ENCODE data around the gene CNOT8. TPM values are rescaled to one million over a fixed set of nuclear protein-coding genes. Genes with fewer than 3 reads are reported as not detected.
A peak's percentile ranks its signal among the peaks of the same experiment; 100 is the strongest.

The CNOT8 gene
- 75.5 TPM for total RNA-seq
- 98.2 TPM for polyA plus RNA-seq
- long read RNA-seq, donor 1, partial matches to known transcripts = 0 of 4 reads
- long read RNA-seq, donor 1, other reads (novel, unspliced or antisense) = 0 of 4 reads
- long read RNA-seq, donor 2 = 0 reads
- long read RNA-seq, donor 3, transcript CNOT8-201 (7 exons, 2,528 nt) = major isoform, 12 of 57 reads
- long read RNA-seq, donor 3, transcript CNOT8-202 (7 exons, 2,604 nt) = minor isoform, 8 of 57 reads
- long read RNA-seq, donor 3, partial matches to known transcripts = 31 of 57 reads
- long read RNA-seq, donor 3, other reads (novel, unspliced or antisense) = 0 of 57 reads
- long read RNA-seq, donor 4, transcript CNOT8-201 (7 exons, 2,528 nt) = major isoform, 9 of 11 reads
- long read RNA-seq, donor 4, partial matches to known transcripts = 0 of 11 reads
- long read RNA-seq, donor 4, other reads (novel, unspliced or antisense) = 0 of 11 reads
- long read RNA-seq, donor 5, transcript CNOT8-201 (7 exons, 2,528 nt) = major isoform, 22 of 53 reads
- long read RNA-seq, donor 5, transcript CNOT8-202 (7 exons, 2,604 nt) = minor isoform, 9 of 53 reads
- long read RNA-seq, donor 5, transcript CNOT8-210 (6 exons, 945 nt) = minor isoform, 5 of 53 reads
- long read RNA-seq, donor 5, partial matches to known transcripts = 14 of 53 reads
- long read RNA-seq, donor 5, other reads (novel, unspliced or antisense) = 0 of 53 reads
- long read RNA-seq, donor 6, transcript CNOT8-201 (7 exons, 2,528 nt) = major isoform, 10 of 14 reads
- long read RNA-seq, donor 6, partial matches to known transcripts = 0 of 14 reads
- long read RNA-seq, donor 6, other reads (novel, unspliced or antisense) = 0 of 14 reads
- long read RNA-seq, donor 7, transcript CNOT8-201 (7 exons, 2,528 nt) = major isoform, 17 of 19 reads
- long read RNA-seq, donor 7, partial matches to known transcripts = 0 of 19 reads
- long read RNA-seq, donor 7, other reads (novel, unspliced or antisense) = 0 of 19 reads
- long read RNA-seq, donor 8, transcript CNOT8-201 (7 exons, 2,528 nt) = major isoform, 6 of 11 reads
- long read RNA-seq, donor 8, partial matches to known transcripts = 0 of 11 reads
- long read RNA-seq, donor 8, other reads (novel, unspliced or antisense) = 0 of 11 reads
- long read RNA-seq, donor 9, transcript CNOT8-201 (7 exons, 2,528 nt) = major isoform, 7 of 12 reads
- long read RNA-seq, donor 9, partial matches to known transcripts = 0 of 12 reads
- long read RNA-seq, donor 9, other reads (novel, unspliced or antisense) = 0 of 12 reads
- long read RNA-seq, donor 10, transcript CNOT8-202 (7 exons, 2,604 nt) = minor isoform, 5 of 30 reads
- long read RNA-seq, donor 10, transcript CNOT8-201 (7 exons, 2,528 nt) = major isoform, 13 of 30 reads
- long read RNA-seq, donor 10, partial matches to known transcripts = 9 of 30 reads
- long read RNA-seq, donor 10, other reads (novel, unspliced or antisense) = 0 of 30 reads

DNA sequence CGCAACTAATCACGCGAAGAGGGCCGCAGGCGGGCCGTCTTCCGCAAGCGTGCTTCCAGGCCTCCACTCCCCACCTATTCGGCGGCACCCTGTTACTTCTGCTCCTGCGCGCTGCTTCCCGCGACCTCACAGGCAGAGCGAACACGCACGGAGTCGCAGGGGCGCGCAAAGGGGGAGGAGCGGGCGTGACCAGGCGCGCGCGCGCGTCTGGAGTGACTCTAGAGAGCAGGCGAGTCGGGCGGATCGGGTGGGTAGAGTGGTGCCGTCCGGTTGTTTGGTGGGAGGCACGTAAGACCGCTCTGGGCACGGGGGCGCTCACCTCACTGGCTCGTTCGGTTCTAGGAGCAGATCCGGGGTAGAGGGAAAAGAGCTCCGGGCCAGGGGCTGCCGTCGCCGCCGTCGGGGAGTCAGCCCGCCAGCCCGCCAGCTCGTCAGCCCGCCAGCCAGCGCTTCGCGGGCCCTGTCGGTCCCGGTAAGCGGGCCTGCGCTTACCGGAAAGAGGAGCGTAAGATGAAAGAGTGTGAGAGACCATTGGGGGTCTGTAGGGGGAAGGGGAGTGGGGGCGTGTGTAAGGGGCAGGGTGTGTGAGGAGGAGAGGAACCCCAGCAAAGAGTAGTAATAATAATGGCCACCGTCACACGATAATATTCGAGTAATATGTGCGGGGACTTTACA is at the start of gene CNOT8:
Gene CNOT8 (plus strand): TSS at position 331 of the 675 bp plus-strand sequence. CDS start 4,652 bp downstream, outside the sequence.
- DNase-seq (ENCODE audit: low read depth in 6 of 9, low spot score in 9 of 9) = peak in 8 of 9 donors; percentile 90 to 98 (median 96)
- Histone ChIP-seq H3K36me3 (ENCODE audit: control insufficient read depth in 2 of 2, insufficient read depth in 2 of 2, low read length in 1 of 2) (peaks cover 5 to 12% of the 10 kb centered on the region in 2 donors), H3K27ac (ENCODE audit: low read depth in 1 of 2, low read length in 1 of 2) (peak within 1 kb of the TSS; percentile 97 to 100), H3K4me1 (ENCODE audit: control insufficient read depth in 2 of 2, insufficient read depth in 2 of 2, low read length in 2 of 2) (peaks cover 9 to 22% of the 10 kb centered on the region in 2 donors), H3K9me3 (ENCODE audit: control insufficient read depth in 2 of 2, insufficient read depth in 1 of 2, low read length in 1 of 2) (no peaks in the 10 kb centered on the region), H3K27me3 (ENCODE audit: control insufficient read depth in 2 of 2, insufficient read depth in 1 of 2, low read length in 1 of 2) (no peaks in the 10 kb centered on the region), H3K4me3 (ENCODE audit: low read length in 2 of 2) (peak within 1 kb of the TSS; percentile 58 to 88)
- under 1% methylated on average over 65 of the region's 65 CpGs for WGBS

- H3K27me3 ChIP-seq (ENCODE audit: control insufficient read depth in 2 of 2, insufficient read depth in 1 of 2, low read length in 1 of 2) = no peaks in the 10 kb centered on the region
- H3K36me3 ChIP-seq (ENCODE audit: control insufficient read depth in 2 of 2, insufficient read depth in 2 of 2, low read length in 1 of 2) = peaks cover 51 to 75% of the 10 kb centered on the region in 2 donors
- 97% methylated on average over 7 of the region's 7 CpGs for WGBS
- no peak for DNase-seq (ENCODE audit: low read depth in 6 of 9, low spot score in 9 of 9)
- H3K9me3 ChIP-seq (ENCODE audit: control insufficient read depth in 2 of 2, insufficient read depth in 1 of 2, low read length in 1 of 2) = no peaks in the 10 kb centered on the region
- no peak overlapping the region for H3K27ac ChIP-seq (ENCODE audit: low read depth in 1 of 2, low read length in 1 of 2)
- no peak overlapping the region for H3K4me3 ChIP-seq (ENCODE audit: low read length in 2 of 2)
- peaks cover 6 to 12% of the 10 kb centered on the region in 2 donors for H3K4me1 ChIP-seq (ENCODE audit: control insufficient read depth in 2 of 2, insufficient read depth in 2 of 2, low read length in 2 of 2)
Observed at GRCh38 chr5:154811239-154811638, 47.2 kb upstream of the CNOT8 start.

GRCh38 chr5:154811653-154812465 is 46.6 kb upstream of the CNOT8 start:
- Histone ChIP-seq H3K9me3 (ENCODE audit: control insufficient read depth in 2 of 2, insufficient read depth in 1 of 2, low read length in 1 of 2) (no peaks in the 10 kb centered on the region), H3K4me1 (ENCODE audit: control insufficient read depth in 2 of 2, insufficient read depth in 2 of 2, low read length in 2 of 2) (peaks cover 6 to 12% of the 10 kb centered on the region in 2 donors), H3K27ac (ENCODE audit: low read depth in 1 of 2, low read length in 1 of 2) (no peak overlapping the region), H3K36me3 (ENCODE audit: control insufficient read depth in 2 of 2, insufficient read depth in 2 of 2, low read length in 1 of 2) (peaks cover 57 to 75% of the 10 kb centered on the region in 2 donors), H3K27me3 (ENCODE audit: control insufficient read depth in 2 of 2, insufficient read depth in 1 of 2, low read length in 1 of 2) (no peaks in the 10 kb centered on the region), H3K4me3 (ENCODE audit: low read length in 2 of 2) (no peak overlapping the region)
- peak; percentile 16 to 65 (median 40) for DNase-seq (ENCODE audit: low read depth in 6 of 9, low spot score in 9 of 9)
- WGBS = 65% methylated on average over 3 of the region's 3 CpGs

- no peak overlapping the region for H3K4me3 ChIP-seq (ENCODE audit: low read length in 2 of 2)
- H3K36me3 ChIP-seq (ENCODE audit: control insufficient read depth in 2 of 2, insufficient read depth in 2 of 2, low read length in 1 of 2) = peaks cover 57 to 85% of the 10 kb centered on the region in 2 donors
- WGBS = 68% methylated on average over 4 of the region's 4 CpGs
- DNase-seq (ENCODE audit: low read depth in 6 of 9, low spot score in 9 of 9) = no peak
- H3K27ac ChIP-seq (ENCODE audit: low read depth in 1 of 2, low read length in 1 of 2) = peak overlapping the region in 1 of 2 donors; percentile 26
- H3K9me3 ChIP-seq (ENCODE audit: control insufficient read depth in 2 of 2, insufficient read depth in 1 of 2, low read length in 1 of 2) = no peaks in the 10 kb centered on the region
- no peaks in the 10 kb centered on the region for H3K27me3 ChIP-seq (ENCODE audit: control insufficient read depth in 2 of 2, insufficient read depth in 1 of 2, low read length in 1 of 2)
- peaks cover 6 to 12% of the 10 kb centered on the region in 2 donors for H3K4me1 ChIP-seq (ENCODE audit: control insufficient read depth in 2 of 2, insufficient read depth in 2 of 2, low read length in 2 of 2)
Observed at GRCh38 chr5:154813158-154813557, 45.3 kb upstream of the CNOT8 start.

- peak overlapping the region in 1 of 2 donors; percentile 59 for H3K27ac ChIP-seq (ENCODE audit: low read depth in 1 of 2, low read length in 1 of 2)
- DNase-seq (ENCODE audit: low read depth in 6 of 9, low spot score in 9 of 9) = peak in 5 of 9 donors; percentile 21 to 66 (median 28)
Observed at GRCh38 chr5:154813736-154814135, 44.7 kb upstream of the CNOT8 start.

GRCh38 chr5:154815025-154815424 is 43.4 kb upstream of the CNOT8 start:
- Histone ChIP-seq H3K27ac (ENCODE audit: low read depth in 1 of 2, low read length in 1 of 2) (no peak overlapping the region), H3K4me3 (ENCODE audit: low read length in 2 of 2) (no peak overlapping the region), H3K4me1 (ENCODE audit: control insufficient read depth in 2 of 2, insufficient read depth in 2 of 2, low read length in 2 of 2) (peaks cover 6 to 12% of the 10 kb centered on the region in 2 donors), H3K36me3 (ENCODE audit: control insufficient read depth in 2 of 2, insufficient read depth in 2 of 2, low read length in 1 of 2) (peaks cover 58 to 83% of the 10 kb centered on the region in 2 donors), H3K27me3 (ENCODE audit: control insufficient read depth in 2 of 2, insufficient read depth in 1 of 2, low read length in 1 of 2) (no peaks in the 10 kb centered on the region), H3K9me3 (ENCODE audit: control insufficient read depth in 2 of 2, insufficient read depth in 1 of 2, low read length in 1 of 2) (no peaks in the 10 kb centered on the region)
- over 99% methylated on average over 11 of the region's 11 CpGs for WGBS
- no peak for DNase-seq (ENCODE audit: low read depth in 6 of 9, low spot score in 9 of 9)

More at GRCh38 chr5:154813736-154814135, 44.7 kb upstream of the CNOT8 start:
- H3K36me3 ChIP-seq (ENCODE audit: control insufficient read depth in 2 of 2, insufficient read depth in 2 of 2, low read length in 1 of 2) = peaks cover 55 to 80% of the 10 kb centered on the region in 2 donors
- H3K4me1 ChIP-seq (ENCODE audit: control insufficient read depth in 2 of 2, insufficient read depth in 2 of 2, low read length in 2 of 2) = peaks cover 6 to 12% of the 10 kb centered on the region in 2 donors
- H3K27me3 ChIP-seq (ENCODE audit: control insufficient read depth in 2 of 2, insufficient read depth in 1 of 2, low read length in 1 of 2) = no peaks in the 10 kb centered on the region
- WGBS = 26% methylated on average over 10 of the region's 10 CpGs
- H3K4me3 ChIP-seq (ENCODE audit: low read length in 2 of 2) = no peak overlapping the region
- H3K9me3 ChIP-seq (ENCODE audit: control insufficient read depth in 2 of 2, insufficient read depth in 1 of 2, low read length in 1 of 2) = no peaks in the 10 kb centered on the region

DNA sequence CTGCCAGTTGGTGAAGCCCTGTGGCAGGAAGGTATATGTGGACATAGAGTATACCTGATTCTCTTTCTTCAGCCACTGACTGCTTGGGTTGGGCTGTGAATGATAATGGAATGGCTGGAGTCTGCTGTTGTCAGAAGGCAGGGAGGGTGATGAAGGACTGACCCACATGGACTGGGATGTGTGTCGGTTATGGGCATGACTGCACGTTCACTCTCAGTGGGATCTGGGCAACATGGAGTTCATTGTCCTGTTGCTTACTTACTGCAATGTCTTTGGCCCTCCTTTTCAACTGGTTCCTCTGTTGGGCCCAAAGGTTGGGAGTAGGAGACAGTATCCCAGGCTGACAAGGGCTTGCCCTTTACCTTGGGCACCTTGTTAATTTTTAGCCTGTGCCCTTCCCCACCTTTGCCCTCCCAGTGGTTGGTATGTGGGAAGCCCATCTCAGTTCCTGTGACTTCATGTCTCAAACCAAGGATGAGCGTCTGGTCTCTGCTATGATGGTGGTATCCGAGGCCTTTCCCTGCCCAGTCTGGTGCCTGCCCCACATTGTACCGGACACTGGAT is 42.7 kb upstream of the CNOT8 start:
- WGBS = 98% methylated on average over 5 of the region's 5 CpGs

More for the DNA sequence above, 42.7 kb upstream of the CNOT8 start:
- H3K4me3 ChIP-seq (ENCODE audit: low read length in 2 of 2) = no peak overlapping the region
- DNase-seq (ENCODE audit: low read depth in 6 of 9, low spot score in 9 of 9) = no peak
- H3K36me3 ChIP-seq (ENCODE audit: control insufficient read depth in 2 of 2, insufficient read depth in 2 of 2, low read length in 1 of 2) = peaks cover 58 to 84% of the 10 kb centered on the region in 2 donors
- no peaks in the 10 kb centered on the region for H3K27me3 ChIP-seq (ENCODE audit: control insufficient read depth in 2 of 2, insufficient read depth in 1 of 2, low read length in 1 of 2)
- H3K9me3 ChIP-seq (ENCODE audit: control insufficient read depth in 2 of 2, insufficient read depth in 1 of 2, low read length in 1 of 2) = no peaks in the 10 kb centered on the region
- peaks cover 6 to 12% of the 10 kb centered on the region in 2 donors for H3K4me1 ChIP-seq (ENCODE audit: control insufficient read depth in 2 of 2, insufficient read depth in 2 of 2, low read length in 2 of 2)
- no peak overlapping the region for H3K27ac ChIP-seq (ENCODE audit: low read depth in 1 of 2, low read length in 1 of 2)

All from thymus (tissue), 14 donors.